ENCODE results near the gene DOCK3.

DOCK3 gene

GRCh38 chr3:51355891-51356578 is 681.3 kb downstream of the DOCK3 start:
- H3K79me2 ChIP-seq (ENCODE audit: control insufficient read depth, low read length), result no peaks in the 10 kb centered on the region
- no peak overlapping the region for H3K27ac ChIP-seq (ENCODE audit: low read depth, low read length)

GRCh38 chr3:51357856-51358255 is 683.1 kb downstream of the DOCK3 start:
- H3K4me3 ChIP-seq (ENCODE audit: low read length), result no peak overlapping the region
- TF ChIP-seq CTCF (IDR thresholded peaks at IDR 0.05; ENCODE audit: low read depth, low read length, poor library complexity, severe bottlenecking) (no peak), EZH2phosphoT487 (IDR thresholded peaks at IDR 0.05; ENCODE audit: borderline replicate concordance, low read length) (no peak)

More at GRCh38 chr3:51355891-51356578, 681.3 kb downstream of the DOCK3 start:
- Histone ChIP-seq H3K9me3 (ENCODE audit: control insufficient read depth, insufficient read depth, low read length) (no peaks in the 10 kb centered on the region), H3K9me2 (replicated peaks; ENCODE audit: control insufficient read depth, low read length) (no peaks in the 10 kb centered on the region), H3K27me3 (ENCODE audit: control insufficient read depth, low read length) (peaks cover 33% of the 10 kb centered on the region), H4K20me1 (ENCODE audit: control insufficient read depth, insufficient read depth, low read depth, low read length) (no peaks in the 10 kb centered on the region), H3K36me3 (ENCODE audit: control insufficient read depth, low read length) (no peaks in the 10 kb centered on the region), H3K4me2 (ENCODE audit: low read length) (no peak overlapping the region), H3K4me3 (ENCODE audit: low read length) (no peak overlapping the region), H3K4me1 (ENCODE audit: control insufficient read depth, low read length) (no peaks in the 10 kb centered on the region), H3F3A (ENCODE audit: control insufficient read depth, insufficient read depth) (no peaks in the 10 kb centered on the region)
- TF ChIP-seq CTCF (IDR thresholded peaks at IDR 0.05; ENCODE audit: low read depth, low read length, poor library complexity, severe bottlenecking) (no peak), EZH2phosphoT487 (IDR thresholded peaks at IDR 0.05; ENCODE audit: borderline replicate concordance, low read length) (no peak)

GRCh38 chr3:51358981-51359380 is 684.3 kb downstream of the DOCK3 start:
- Histone ChIP-seq H4K20me1 (ENCODE audit: control insufficient read depth, insufficient read depth, low read depth, low read length) (no peaks in the 10 kb centered on the region), H3K36me3 (ENCODE audit: control insufficient read depth, low read length) (no peaks in the 10 kb centered on the region), H3K4me1 (ENCODE audit: control insufficient read depth, low read length) (no peaks in the 10 kb centered on the region), H3K9me2 (replicated peaks; ENCODE audit: control insufficient read depth, low read length) (no peaks in the 10 kb centered on the region), H3K9me3 (ENCODE audit: control insufficient read depth, insufficient read depth, low read length) (no peaks in the 10 kb centered on the region), H3K27ac (ENCODE audit: low read depth, low read length) (no peak overlapping the region), H3F3A (ENCODE audit: control insufficient read depth, insufficient read depth) (no peaks in the 10 kb centered on the region), H3K4me2 (ENCODE audit: low read length) (no peak overlapping the region), H3K79me2 (ENCODE audit: control insufficient read depth, low read length) (no peaks in the 10 kb centered on the region), H3K4me3 (ENCODE audit: low read length) (no peak overlapping the region), H3K27me3 (ENCODE audit: control insufficient read depth, low read length) (peaks cover 33% of the 10 kb centered on the region)
- no peak for TF ChIP-seq EZH2phosphoT487 (IDR thresholded peaks at IDR 0.05; ENCODE audit: borderline replicate concordance, low read length)
- no peak for TF ChIP-seq CTCF (IDR thresholded peaks at IDR 0.05; ENCODE audit: low read depth, low read length, poor library complexity, severe bottlenecking)

More at GRCh38 chr3:51357856-51358255, 683.1 kb downstream of the DOCK3 start:
- no peaks in the 10 kb centered on the region for H4K20me1 ChIP-seq (ENCODE audit: control insufficient read depth, insufficient read depth, low read depth, low read length)
- H3F3A ChIP-seq (ENCODE audit: control insufficient read depth, insufficient read depth), result no peaks in the 10 kb centered on the region
- no peak overlapping the region for H3K4me2 ChIP-seq (ENCODE audit: low read length)
- no peaks in the 10 kb centered on the region for H3K9me3 ChIP-seq (ENCODE audit: control insufficient read depth, insufficient read depth, low read length)
- H3K4me1 ChIP-seq (ENCODE audit: control insufficient read depth, low read length), result no peaks in the 10 kb centered on the region
- no peaks in the 10 kb centered on the region for H3K79me2 ChIP-seq (ENCODE audit: control insufficient read depth, low read length)
- no peak overlapping the region for H3K27ac ChIP-seq (ENCODE audit: low read depth, low read length)
- H3K27me3 ChIP-seq (ENCODE audit: control insufficient read depth, low read length), result peaks cover 33% of the 10 kb centered on the region
- no peaks in the 10 kb centered on the region for H3K9me2 ChIP-seq (replicated peaks; ENCODE audit: control insufficient read depth, low read length)
- H3K36me3 ChIP-seq (ENCODE audit: control insufficient read depth, low read length), result no peaks in the 10 kb centered on the region

Data from DOHH2 (cell line).